ENCODE results near the gene OR6C4. TPM values are rescaled to one million over a fixed set of nuclear protein-coding genes. Genes with fewer than 3 reads are reported as not detected.

OR6C4 gene
- not detected in 2 replicates for total RNA-seq (ENCODE audit: low replicate concordance)

GRCh38 chr12:55549302-55549701, at the start of gene OR6C4:
OR6C4 (plus strand) TSS chr12:55549602; CDS start chr12:55551227, 1,625 bp downstream.
- no peak for DNase-seq (ENCODE audit: low spot score)
- no peaks in the 10 kb centered on the region for H3F3A ChIP-seq (ENCODE audit: low read depth)
- H3K4me1 ChIP-seq, result no peaks in the 10 kb centered on the region
- H3K9me3 ChIP-seq (ENCODE audit: low read depth), result no peaks in the 10 kb centered on the region
- H3K9ac ChIP-seq, result no peak within 1 kb of the TSS
- TF ChIP-seq EZH2 (IDR thresholded peaks at IDR 0.05) (no peak), EZH2phosphoT487 (IDR thresholded peaks at IDR 0.05) (no peak), CTCF (IDR thresholded peaks at IDR 0.05) (no peak)
- no peak within 1 kb of the TSS for H3K4me3 ChIP-seq
- H3K27me3 ChIP-seq, result no peaks in the 10 kb centered on the region
- H3K27ac ChIP-seq, result no peak within 1 kb of the TSS
- H3K4me3 Mint-ChIP-seq, result no peak within 1 kb of the TSS
- H3K9me3 Mint-ChIP-seq, result peaks cover 2% of the 10 kb centered on the region
- no peak within 1 kb of the TSS for H3K4me2 ChIP-seq
- H3K4me1 Mint-ChIP-seq, result no peaks in the 10 kb centered on the region
- no peak within 1 kb of the TSS for H3K27ac Mint-ChIP-seq
- no peaks in the 10 kb centered on the region for H3K36me3 Mint-ChIP-seq
- no peak within 1 kb of the TSS for H2AFZ ChIP-seq (replicated peaks)
- H3K36me3 ChIP-seq, result no peaks in the 10 kb centered on the region
- no peaks in the 10 kb centered on the region for H3K79me2 ChIP-seq (ENCODE audit: low read depth)
- H3K27me3 Mint-ChIP-seq (ENCODE audit: insufficient read depth, low read depth), result peaks cover 2% of the 10 kb centered on the region
- no peaks in the 10 kb centered on the region for H4K20me1 ChIP-seq (ENCODE audit: low read depth)

- H3K36me3 Mint-ChIP-seq, result no peaks in the 10 kb centered on the region
- H3K4me1 Mint-ChIP-seq, result peaks cover 12% of the 10 kb centered on the region
- Histone ChIP-seq H3K27ac (no peak overlapping the region), H3K9me3 (ENCODE audit: low read depth) (no peaks in the 10 kb centered on the region), H3K36me3 (no peaks in the 10 kb centered on the region), H3K27me3 (no peaks in the 10 kb centered on the region), H3K9ac (no peak overlapping the region), H3K4me1 (peaks cover 3% of the 10 kb centered on the region), H3F3A (ENCODE audit: low read depth) (no peaks in the 10 kb centered on the region), H2AFZ (replicated peaks) (peak overlapping the region; percentile 50), H3K4me2 (no peak overlapping the region), H3K4me3 (no peak overlapping the region), H3K79me2 (ENCODE audit: low read depth) (no peaks in the 10 kb centered on the region), H4K20me1 (ENCODE audit: low read depth) (no peaks in the 10 kb centered on the region)
- H3K9me3 Mint-ChIP-seq, result no peaks in the 10 kb centered on the region
- H3K27me3 Mint-ChIP-seq (ENCODE audit: insufficient read depth, low read depth), result no peaks in the 10 kb centered on the region
- peak; percentile 2 for DNase-seq (ENCODE audit: low spot score)
- no peak overlapping the region for H3K4me3 Mint-ChIP-seq
- no peak overlapping the region for H3K27ac Mint-ChIP-seq
- no peak for TF ChIP-seq EZH2phosphoT487 (IDR thresholded peaks at IDR 0.05)
- no peak for TF ChIP-seq EZH2 (IDR thresholded peaks at IDR 0.05)
- TF ChIP-seq CTCF (IDR thresholded peaks at IDR 0.05), result no peak
Observed at GRCh38 chr12:55499810-55500252, 49.6 kb upstream of the OR6C4 start.

GRCh38 chr12:55501601-55502000, 47.8 kb upstream of the OR6C4 start:
- no peaks in the 10 kb centered on the region for H4K20me1 ChIP-seq (ENCODE audit: low read depth)
- H3K27me3 Mint-ChIP-seq (ENCODE audit: insufficient read depth, low read depth), result peaks cover 2% of the 10 kb centered on the region
- H3K4me3 ChIP-seq, result no peak overlapping the region
- H3K27ac ChIP-seq, result no peak overlapping the region
- no peak for DNase-seq (ENCODE audit: low spot score)
- H3K79me2 ChIP-seq (ENCODE audit: low read depth), result no peaks in the 10 kb centered on the region
- H3K9me3 ChIP-seq (ENCODE audit: low read depth), result no peaks in the 10 kb centered on the region
- H3K4me2 ChIP-seq, result no peak overlapping the region
- no peak overlapping the region for H3K27ac Mint-ChIP-seq
- no peak overlapping the region for H3K9ac ChIP-seq
- no peaks in the 10 kb centered on the region for H3K36me3 Mint-ChIP-seq
- H3K36me3 ChIP-seq, result no peaks in the 10 kb centered on the region
- H3K9me3 Mint-ChIP-seq, result no peaks in the 10 kb centered on the region
- H3K27me3 ChIP-seq, result no peaks in the 10 kb centered on the region
- no peak overlapping the region for H2AFZ ChIP-seq (replicated peaks)
- peaks cover 12% of the 10 kb centered on the region for H3K4me1 Mint-ChIP-seq
- H3K4me3 Mint-ChIP-seq, result no peak overlapping the region
- peaks cover 3% of the 10 kb centered on the region for H3K4me1 ChIP-seq
- no peak for TF ChIP-seq CTCF (IDR thresholded peaks at IDR 0.05)
- no peak for TF ChIP-seq EZH2phosphoT487 (IDR thresholded peaks at IDR 0.05)
- TF ChIP-seq EZH2 (IDR thresholded peaks at IDR 0.05), result no peak
- no peaks in the 10 kb centered on the region for H3F3A ChIP-seq (ENCODE audit: low read depth)
